ENCODE data around the gene ECE1. TPM values are rescaled to one million over a fixed set of nuclear protein-coding genes. Genes with fewer than 3 reads are reported as not detected.

Gene ECE1
- total and polyA plus RNA-seq, 2 of the 8 experiments (the other 6 are each of a cell fraction or from before 2014, with no cell fraction given): 21.4 to 36.8 TPM

GRCh38 chr1:21254335-21254951 is 35.8 kb downstream of the ECE1 start (continued):
- TF ChIP-seq CTBP2 (IDR thresholded peaks at IDR 0.05; ENCODE audit: borderline replicate concordance, insufficient read depth, insufficient read length, low read length): no peak
